ENCODE measurements around the gene C1orf122. TPM values are rescaled to one million over a fixed set of nuclear protein-coding genes. Genes with fewer than 3 reads are reported as not detected.

Gene C1orf122
- total and polyA plus RNA-seq, 2 of the 13 experiments (the other 11 are each of a cell fraction or from before 2014, with no cell fraction given): 18.7 to 40.6 TPM

DNA sequence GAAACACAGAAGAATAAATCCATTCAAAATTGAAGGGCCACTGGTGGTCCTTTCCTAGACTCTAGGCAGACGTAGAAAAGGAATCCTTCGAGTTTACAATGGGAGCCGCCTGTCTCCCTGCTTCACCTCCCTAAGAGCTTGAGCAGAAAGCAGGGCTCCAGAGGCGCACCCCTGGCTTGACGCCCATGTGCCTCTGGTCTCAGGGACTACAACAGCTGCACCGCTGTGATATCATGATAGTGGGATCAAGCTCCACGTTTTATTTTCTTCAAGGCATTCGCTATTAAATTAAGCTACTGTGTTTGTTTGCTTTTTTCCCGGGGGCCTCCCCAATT is 403 bp upstream of the C1orf122 start (continued):
- TF ChIP-seq TCF7L2 (IDR thresholded peaks at IDR 0.05; ENCODE audit: low read depth, low read length): no peak
- no peak for TF ChIP-seq ETV6 (CRISPR knock-in tag; conservative IDR thresholded peaks at IDR 0.05)
- TF ChIP-seq, protein P1, sequence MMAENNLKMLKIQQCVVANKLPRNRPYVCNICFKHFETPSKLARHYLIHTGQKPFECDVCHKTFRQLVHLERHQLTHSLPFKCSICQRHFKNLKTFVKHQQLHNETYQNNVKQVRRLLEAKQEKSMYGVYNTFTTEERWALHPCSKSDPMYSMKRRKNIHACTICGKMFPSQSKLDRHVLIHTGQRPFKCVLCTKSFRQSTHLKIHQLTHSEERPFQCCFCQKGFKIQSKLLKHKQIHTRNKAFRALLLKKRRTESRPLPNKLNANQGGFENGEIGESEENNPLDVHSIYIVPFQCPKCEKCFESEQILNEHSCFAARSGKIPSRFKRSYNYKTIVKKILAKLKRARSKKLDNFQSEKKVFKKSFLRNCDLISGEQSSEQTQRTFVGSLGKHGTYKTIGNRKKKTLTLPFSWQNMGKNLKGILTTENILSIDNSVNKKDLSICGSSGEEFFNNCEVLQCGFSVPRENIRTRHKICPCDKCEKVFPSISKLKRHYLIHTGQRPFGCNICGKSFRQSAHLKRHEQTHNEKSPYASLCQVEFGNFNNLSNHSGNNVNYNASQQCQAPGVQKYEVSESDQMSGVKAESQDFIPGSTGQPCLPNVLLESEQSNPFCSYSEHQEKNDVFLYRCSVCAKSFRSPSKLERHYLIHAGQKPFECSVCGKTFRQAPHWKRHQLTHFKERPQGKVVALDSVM (CRISPR knock-in tag; IDR thresholded peaks at IDR 0.05): no peak
- TF ChIP-seq PLRG1 (conservative IDR thresholded peaks at IDR 0.05): no peak
- TF ChIP-seq SP4 (CRISPR knock-in tag; IDR thresholded peaks at IDR 0.05): 0 out of 2 replicates have a peak, but pooled peaks have one; percentile 2
- TF ChIP-seq SNAI1 (CRISPR knock-in tag; IDR thresholded peaks at IDR 0.05; ENCODE audit: borderline replicate concordance): no peak
- no peak for TF ChIP-seq ZNF549 (CRISPR knock-in tag; IDR thresholded peaks at IDR 0.05)
- TF ChIP-seq ZNF772 (CRISPR knock-in tag; IDR thresholded peaks at IDR 0.05): 0 out of 2 replicates have a peak, but pooled peaks have one; percentile 24
- no peak for TF ChIP-seq AKAP8 (CRISPR knock-in tag; IDR thresholded peaks at IDR 0.05)
- TF ChIP-seq ZNF607 (CRISPR knock-in tag; IDR thresholded peaks at IDR 0.05; ENCODE audit: borderline replicate concordance): no peak
- TF ChIP-seq KLF15 (CRISPR knock-in tag; IDR thresholded peaks at IDR 0.05; ENCODE audit: borderline replicate concordance): no peak
- TF ChIP-seq, protein P2, sequence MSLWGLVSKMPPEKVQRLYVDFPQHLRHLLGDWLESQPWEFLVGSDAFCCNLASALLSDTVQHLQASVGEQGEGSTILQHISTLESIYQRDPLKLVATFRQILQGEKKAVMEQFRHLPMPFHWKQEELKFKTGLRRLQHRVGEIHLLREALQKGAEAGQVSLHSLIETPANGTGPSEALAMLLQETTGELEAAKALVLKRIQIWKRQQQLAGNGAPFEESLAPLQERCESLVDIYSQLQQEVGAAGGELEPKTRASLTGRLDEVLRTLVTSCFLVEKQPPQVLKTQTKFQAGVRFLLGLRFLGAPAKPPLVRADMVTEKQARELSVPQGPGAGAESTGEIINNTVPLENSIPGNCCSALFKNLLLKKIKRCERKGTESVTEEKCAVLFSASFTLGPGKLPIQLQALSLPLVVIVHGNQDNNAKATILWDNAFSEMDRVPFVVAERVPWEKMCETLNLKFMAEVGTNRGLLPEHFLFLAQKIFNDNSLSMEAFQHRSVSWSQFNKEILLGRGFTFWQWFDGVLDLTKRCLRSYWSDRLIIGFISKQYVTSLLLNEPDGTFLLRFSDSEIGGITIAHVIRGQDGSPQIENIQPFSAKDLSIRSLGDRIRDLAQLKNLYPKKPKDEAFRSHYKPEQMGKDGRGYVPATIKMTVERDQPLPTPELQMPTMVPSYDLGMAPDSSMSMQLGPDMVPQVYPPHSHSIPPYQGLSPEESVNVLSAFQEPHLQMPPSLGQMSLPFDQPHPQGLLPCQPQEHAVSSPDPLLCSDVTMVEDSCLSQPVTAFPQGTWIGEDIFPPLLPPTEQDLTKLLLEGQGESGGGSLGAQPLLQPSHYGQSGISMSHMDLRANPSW (CRISPR knock-in tag; IDR thresholded peaks at IDR 0.05; ENCODE audit: borderline replicate concordance): no peak
- TF ChIP-seq ZBTB7A (CRISPR knock-in tag; IDR thresholded peaks at IDR 0.05): no peak
- no peak for TF ChIP-seq ZNF253 (CRISPR knock-in tag; IDR thresholded peaks at IDR 0.05; ENCODE audit: borderline replicate concordance)
- TF ChIP-seq, protein P3, sequence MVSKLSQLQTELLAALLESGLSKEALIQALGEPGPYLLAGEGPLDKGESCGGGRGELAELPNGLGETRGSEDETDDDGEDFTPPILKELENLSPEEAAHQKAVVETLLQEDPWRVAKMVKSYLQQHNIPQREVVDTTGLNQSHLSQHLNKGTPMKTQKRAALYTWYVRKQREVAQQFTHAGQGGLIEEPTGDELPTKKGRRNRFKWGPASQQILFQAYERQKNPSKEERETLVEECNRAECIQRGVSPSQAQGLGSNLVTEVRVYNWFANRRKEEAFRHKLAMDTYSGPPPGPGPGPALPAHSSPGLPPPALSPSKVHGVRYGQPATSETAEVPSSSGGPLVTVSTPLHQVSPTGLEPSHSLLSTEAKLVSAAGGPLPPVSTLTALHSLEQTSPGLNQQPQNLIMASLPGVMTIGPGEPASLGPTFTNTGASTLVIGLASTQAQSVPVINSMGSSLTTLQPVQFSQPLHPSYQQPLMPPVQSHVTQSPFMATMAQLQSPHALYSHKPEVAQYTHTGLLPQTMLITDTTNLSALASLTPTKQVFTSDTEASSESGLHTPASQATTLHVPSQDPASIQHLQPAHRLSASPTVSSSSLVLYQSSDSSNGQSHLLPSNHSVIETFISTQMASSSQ (IDR thresholded peaks at IDR 0.05; ENCODE audit: low read depth): no peak
- TF ChIP-seq, protein P3 (CRISPR knock-in tag; IDR thresholded peaks at IDR 0.05; ENCODE audit: borderline replicate concordance): no peak
- TF ChIP-seq ZNF678 (CRISPR knock-in tag; IDR thresholded peaks at IDR 0.05): no peak
- no peak for TF ChIP-seq ZNF644 (CRISPR knock-in tag; IDR thresholded peaks at IDR 0.05; ENCODE audit: low read depth)
- TF ChIP-seq ZNF496 (CRISPR knock-in tag; IDR thresholded peaks at IDR 0.05; ENCODE audit: insufficient replicate concordance): no peak
- 0 out of 2 replicates have a peak, but pooled peaks have one; percentile 10 for TF ChIP-seq FLYWCH1 (CRISPR knock-in tag; IDR thresholded peaks at IDR 0.05)
